HS-5 (cell line): ENCODE results near the gene SLC18A3.

Experiments used
- DNase-seq: peaks from one replicate; pipeline ENCODE4 v3.0.0-alpha.2; 2012; ENCODE audit warnings: low read depth

SLC18A3 gene

GRCh38 chr10:49596493-49596809 is 13.7 kb upstream of the SLC18A3 start:
- no peak for DNase-seq

GRCh38 chr10:49596836-49597235 is 13.3 kb upstream of the SLC18A3 start:
- no peak for DNase-seq

- no peak for DNase-seq
Measured at GRCh38 chr10:49597426-49598163, 12.5 kb upstream of the SLC18A3 start.

- no peak for DNase-seq
Measured at GRCh38 chr10:49598164-49598856, 11.8 kb upstream of the SLC18A3 start.

- DNase-seq = no peak
Measured at GRCh38 chr10:49598986-49599385, 11.1 kb upstream of the SLC18A3 start.

GRCh38 chr10:49599546-49599945 is 10.6 kb upstream of the SLC18A3 start:
- DNase-seq = no peak

- DNase-seq = no peak
Measured at GRCh38 chr10:49600046-49600445, 10.1 kb upstream of the SLC18A3 start.

- no peak for DNase-seq
Measured at GRCh38 chr10:49600781-49601400, 9.2 kb upstream of the SLC18A3 start.

- no peak for DNase-seq
Measured at GRCh38 chr10:49601857-49602256, 8.3 kb upstream of the SLC18A3 start.

GRCh38 chr10:49602380-49603023 is 7.6 kb upstream of the SLC18A3 start:
- DNase-seq = no peak

- no peak for DNase-seq
Measured at GRCh38 chr10:49605216-49605938, 4.7 kb upstream of the SLC18A3 start.

- DNase-seq = no peak
Measured at GRCh38 chr10:49605939-49606509, 4.1 kb upstream of the SLC18A3 start.

- DNase-seq = no peak
Measured at GRCh38 chr10:49606981-49607535, 3.1 kb upstream of the SLC18A3 start.

GRCh38 chr10:49608166-49609005 is 1.7 kb upstream of the SLC18A3 start:
- no peak for DNase-seq

- DNase-seq = no peak
Measured at GRCh38 chr10:49609006-49609282, 1.2 kb upstream of the SLC18A3 start.

GRCh38 chr10:49609283-49610113 is 612 bp upstream of the SLC18A3 start:
- no peak for DNase-seq

GRCh38 chr10:49610458-49611165 is 502 bp downstream of the SLC18A3 start:
- no peak for DNase-seq

GRCh38 chr10:49611166-49611815 is 1.2 kb downstream of the SLC18A3 start:
- DNase-seq = no peak
